ENCODE measurements around the gene PLEKHJ1. TPM values are rescaled to one million over a fixed set of nuclear protein-coding genes. Genes with fewer than 3 reads are reported as not detected.
"Not testable (repeated sequence)": the region's sequence is repeated elsewhere in the genome, so short reads cannot be mapped to it uniquely, and the experiment has no call there.

The PLEKHJ1 gene
- total and polyA plus RNA-seq, 3 donors from 2014 or later, result 111 to 153 (median 126) TPM

DNA sequence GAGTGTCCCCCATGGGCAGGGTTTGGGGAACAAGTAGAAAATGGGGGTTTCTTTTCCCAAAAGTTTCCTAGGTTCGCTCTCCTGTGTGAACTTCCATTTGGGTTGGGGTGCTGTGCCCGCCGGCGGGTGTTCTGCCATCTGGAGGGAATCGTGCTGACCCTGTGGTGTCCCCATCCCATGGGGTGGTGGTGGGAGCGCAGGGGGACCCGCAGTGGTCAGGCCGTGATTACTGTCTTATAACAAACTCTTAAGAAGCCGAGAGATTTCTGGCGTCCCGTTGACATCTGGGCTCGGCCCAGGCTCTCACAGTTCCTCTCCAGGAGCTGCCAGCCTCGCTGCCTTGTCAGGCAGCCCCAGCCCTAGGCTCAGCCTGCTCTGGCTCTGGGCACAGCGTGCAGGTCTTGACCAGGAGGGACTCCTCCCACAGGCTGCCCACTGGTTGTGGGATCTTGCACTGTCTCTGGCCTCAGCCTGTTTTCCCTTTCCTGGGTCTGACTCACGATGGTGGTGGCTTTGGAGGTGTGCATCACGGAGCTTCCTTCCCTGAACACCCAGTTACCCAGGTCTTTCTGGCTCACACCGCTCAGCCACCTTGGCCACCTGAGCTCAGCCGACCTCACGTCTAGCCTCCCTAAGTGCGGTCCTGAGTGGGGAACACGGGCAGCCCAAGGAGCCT lies 34.5 kb downstream of the PLEKHJ1 start:
- no peaks in the 10 kb centered on the region for H3K36me3 ChIP-seq (ENCODE audit: low read depth, missing control alignments)
- H3K27ac ChIP-seq, result no peak overlapping the region
- H3K27me3 ChIP-seq, result no peaks in the 10 kb centered on the region
- DNase-seq, result no peak
- WGBS, 2 donors, result 95 to 97% methylated on average over 20 to 21 of the region's 21 CpGs
- no peak overlapping the region for H3K4me3 ChIP-seq
- intact Hi-C loops (cut with DNase I; ENCODE audit: low total_unique reads), result no loop called here
- H3K9me3 ChIP-seq, result no peaks in the 10 kb centered on the region
- no peaks in the 10 kb centered on the region for H3K4me1 ChIP-seq
- TF ChIP-seq, protein P1, sequence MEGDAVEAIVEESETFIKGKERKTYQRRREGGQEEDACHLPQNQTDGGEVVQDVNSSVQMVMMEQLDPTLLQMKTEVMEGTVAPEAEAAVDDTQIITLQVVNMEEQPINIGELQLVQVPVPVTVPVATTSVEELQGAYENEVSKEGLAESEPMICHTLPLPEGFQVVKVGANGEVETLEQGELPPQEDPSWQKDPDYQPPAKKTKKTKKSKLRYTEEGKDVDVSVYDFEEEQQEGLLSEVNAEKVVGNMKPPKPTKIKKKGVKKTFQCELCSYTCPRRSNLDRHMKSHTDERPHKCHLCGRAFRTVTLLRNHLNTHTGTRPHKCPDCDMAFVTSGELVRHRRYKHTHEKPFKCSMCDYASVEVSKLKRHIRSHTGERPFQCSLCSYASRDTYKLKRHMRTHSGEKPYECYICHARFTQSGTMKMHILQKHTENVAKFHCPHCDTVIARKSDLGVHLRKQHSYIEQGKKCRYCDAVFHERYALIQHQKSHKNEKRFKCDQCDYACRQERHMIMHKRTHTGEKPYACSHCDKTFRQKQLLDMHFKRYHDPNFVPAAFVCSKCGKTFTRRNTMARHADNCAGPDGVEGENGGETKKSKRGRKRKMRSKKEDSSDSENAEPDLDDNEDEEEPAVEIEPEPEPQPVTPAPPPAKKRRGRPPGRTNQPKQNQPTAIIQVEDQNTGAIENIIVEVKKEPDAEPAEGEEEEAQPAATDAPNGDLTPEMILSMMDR (IDR thresholded peaks at IDR 0.05), result no peak
- no peak for TF ChIP-seq POLR2A (IDR thresholded peaks at IDR 0.05)

DNA sequence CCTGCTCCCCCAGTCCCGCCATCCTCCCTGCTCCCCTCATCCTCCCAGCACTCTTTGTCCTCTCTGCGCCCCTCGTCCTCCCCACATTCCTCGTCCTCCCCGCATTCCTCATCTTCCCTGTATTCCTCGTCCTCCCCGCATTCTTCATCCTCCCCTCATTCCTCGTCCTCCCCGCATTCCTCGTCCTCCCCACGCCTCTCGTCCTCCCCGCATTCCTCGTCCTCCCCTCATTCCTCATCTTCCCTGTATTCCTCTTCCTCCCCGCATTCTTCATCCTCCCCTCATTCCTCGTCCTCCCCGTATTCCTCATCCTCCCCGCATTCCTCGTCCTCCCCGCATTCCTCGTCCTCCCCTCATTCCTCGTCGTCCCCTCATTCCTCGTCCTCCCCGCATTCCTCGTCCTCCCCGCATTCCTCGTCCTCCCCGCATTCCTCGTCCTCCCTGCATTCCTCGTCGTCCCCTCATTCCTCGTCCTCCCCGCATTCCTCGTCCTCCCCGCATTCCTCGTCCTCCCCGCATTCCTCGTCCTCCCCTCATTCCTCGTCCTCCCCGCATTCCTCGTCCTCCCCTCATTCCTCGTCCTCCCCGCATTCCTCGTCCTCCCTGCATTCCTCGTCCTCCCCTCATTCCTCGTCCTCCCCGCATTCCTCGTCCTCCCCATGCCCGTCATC lies 35.4 kb downstream of the PLEKHJ1 start:
- H3K4me1 ChIP-seq; H3K4me3 ChIP-seq; H3K9me3 ChIP-seq; intact Hi-C loops (cut with DNase I; ENCODE audit: low total_unique reads); H3K36me3 ChIP-seq (ENCODE audit: low read depth, missing control alignments); DNase-seq; H3K27me3 ChIP-seq; H3K27ac ChIP-seq: not testable (repeated sequence)
- 93 to 94% methylated on average over 50 of the region's 50 CpGs for WGBS, 2 donors

DNA sequence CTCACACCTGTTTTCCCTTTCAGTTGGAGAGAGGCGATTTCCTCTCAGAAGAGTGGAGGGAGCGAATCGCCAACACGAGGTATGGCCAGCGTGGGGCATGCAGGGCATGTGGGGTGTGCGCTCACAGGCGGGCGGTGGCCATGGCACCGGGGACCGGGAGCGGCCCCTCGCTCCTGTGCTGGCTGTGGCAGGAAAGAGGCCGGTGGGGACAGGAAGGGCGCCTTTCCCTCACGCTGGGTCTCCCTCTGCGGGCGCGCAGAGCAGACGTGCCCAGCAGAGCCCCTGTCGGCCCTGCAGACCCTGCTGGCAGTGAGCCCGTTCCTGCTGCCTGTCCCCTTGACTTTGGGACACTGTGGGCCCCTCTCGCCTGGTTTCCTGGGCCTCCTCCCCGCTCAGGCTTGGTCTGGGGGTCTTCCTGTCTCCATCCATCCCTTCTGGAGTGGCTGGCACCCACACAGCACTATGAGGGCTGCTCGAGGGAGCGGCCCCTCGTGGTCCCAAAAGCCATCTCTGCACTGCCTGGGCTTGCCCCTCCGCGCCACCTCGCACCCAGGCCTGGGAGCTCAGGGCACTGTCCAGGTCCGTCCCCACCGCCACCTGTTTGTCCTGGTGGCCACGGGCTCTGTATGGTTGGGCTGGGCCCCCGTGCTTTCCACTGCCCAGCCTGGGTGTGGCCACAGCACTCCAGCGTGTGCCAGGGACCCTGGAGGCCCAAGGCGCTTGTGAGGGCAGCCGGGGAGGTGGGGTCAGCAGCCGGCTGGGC lies 36.1 kb downstream of the PLEKHJ1 start:
- intact Hi-C loops (cut with DNase I; ENCODE audit: low total_unique reads), result no loop called here
- 92 to 96% methylated on average over 9 to 27 of the region's 37 CpGs for WGBS, 2 donors
- Histone ChIP-seq H3K27ac (no peak overlapping the region), H3K9me3 (no peaks in the 10 kb centered on the region), H3K4me3 (no peak overlapping the region), H3K36me3 (ENCODE audit: low read depth, missing control alignments) (no peaks in the 10 kb centered on the region), H3K27me3 (no peaks in the 10 kb centered on the region), H3K4me1 (no peaks in the 10 kb centered on the region)
- no peak for DNase-seq
- no peak for TF ChIP-seq POLR2A (IDR thresholded peaks at IDR 0.05)
- TF ChIP-seq, protein P1 (IDR thresholded peaks at IDR 0.05), result no peak

DNA sequence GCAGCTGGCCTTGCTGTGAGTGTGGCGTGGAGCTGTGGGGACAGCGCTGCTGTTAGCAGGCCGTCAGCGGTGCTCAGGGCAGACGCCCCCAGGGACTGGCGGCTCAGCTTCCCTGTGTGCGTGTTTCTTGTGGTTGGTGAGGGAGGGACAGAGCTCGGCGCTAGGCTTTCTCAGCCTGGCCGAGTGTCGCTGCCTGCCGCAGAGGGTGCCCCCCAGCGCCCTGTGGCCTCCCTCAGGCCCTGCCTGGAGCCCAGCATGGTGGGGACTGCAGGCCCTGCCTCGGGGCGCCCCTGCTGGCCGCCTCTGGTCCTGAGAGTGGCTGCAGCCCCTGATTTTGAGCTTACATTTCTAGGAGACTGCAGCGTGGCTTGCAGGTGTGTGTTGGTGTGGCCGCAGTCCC lies 36.9 kb downstream of the PLEKHJ1 start:
- intact Hi-C loops (cut with DNase I; ENCODE audit: low total_unique reads), result no loop called here
- Histone ChIP-seq H3K27me3 (no peaks in the 10 kb centered on the region), H3K4me1 (no peaks in the 10 kb centered on the region), H3K4me3 (no peak overlapping the region), H3K27ac (no peak overlapping the region), H3K36me3 (ENCODE audit: low read depth, missing control alignments) (no peaks in the 10 kb centered on the region), H3K9me3 (no peaks in the 10 kb centered on the region)
- TF ChIP-seq, protein P1 (IDR thresholded peaks at IDR 0.05), result no peak
- TF ChIP-seq POLR2A (IDR thresholded peaks at IDR 0.05), result no peak
- no peak for DNase-seq
- WGBS, 2 donors, result 79% methylated on average over 14 of the region's 18 CpGs; no CpG with 5 or more reads in 1 of the 2 donors

DNA sequence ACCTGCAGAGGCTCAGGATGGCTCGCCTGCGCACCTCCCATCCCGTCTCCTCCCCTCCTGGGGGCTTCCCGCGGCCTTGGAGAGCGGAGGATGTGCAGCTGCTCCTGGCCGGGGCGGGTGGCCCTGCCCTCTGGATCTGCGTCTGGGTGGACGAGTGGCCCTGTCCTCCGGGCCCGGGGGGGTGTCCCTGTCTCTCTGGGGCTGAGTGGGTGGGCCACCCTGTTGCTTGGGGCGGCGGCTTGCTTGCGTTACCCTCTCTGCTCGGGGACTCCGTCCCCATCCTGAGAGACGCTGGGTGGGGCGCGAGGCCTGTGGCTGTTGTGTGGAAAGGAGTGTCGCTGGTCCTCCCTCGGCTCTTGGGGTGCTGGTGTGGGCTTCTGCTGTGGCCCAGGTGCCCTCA lies 37.8 kb downstream of the PLEKHJ1 start:
- no peak for DNase-seq
- TF ChIP-seq, protein P1 (IDR thresholded peaks at IDR 0.05), result no peak
- TF ChIP-seq POLR2A (IDR thresholded peaks at IDR 0.05), result no peak
- WGBS, 2 donors, result 65 to 93% methylated on average over 3 to 22 of the region's 22 CpGs
- Histone ChIP-seq H3K36me3 (ENCODE audit: low read depth, missing control alignments) (no peaks in the 10 kb centered on the region), H3K4me1 (no peaks in the 10 kb centered on the region), H3K4me3 (no peak overlapping the region), H3K27ac (no peak overlapping the region), H3K27me3 (no peaks in the 10 kb centered on the region), H3K9me3 (no peaks in the 10 kb centered on the region)
- intact Hi-C loops (cut with DNase I; ENCODE audit: low total_unique reads), result no loop called here
